Small intestine (tissue), 16 donors: ENCODE data around the gene AFAP1. TPM values are rescaled to one million over a fixed set of nuclear protein-coding genes. Genes with fewer than 3 reads are reported as not detected.

ENCODE experiments used
- DNase-seq, 2 donors: peaks; one replicate each; pipeline versions ENCODE4 v3.0.0 to v3.0.0-alpha.2; 2013
- FAIRE-seq: peaks from 2 replicates; lab custom pipeline; 2012; peaks lifted over from hg19 to GRCh38; lab: Jason Lieb, UNC
- H3K27ac ChIP-seq, 3 donors: one replicate each; pipeline ENCODE4 v1.5.1; 2013; ENCODE audit warnings: low read length in 2 of 3, mild to moderate bottlenecking in 2 of 3, control low read depth in 1 of 3, inconsistent platforms in 1 of 3, low read depth in 1 of 3, moderate library complexity in 1 of 3
- H3K27me3 ChIP-seq, 3 donors: one replicate each; pipeline ENCODE4 v1.6.1; 2013; ENCODE audit warnings: low read length in 3 of 3, inconsistent platforms in 1 of 3; ENCODE audit not compliant: control insufficient read depth in 3 of 3, insufficient read depth in 3 of 3
- H3K36me3 ChIP-seq, 3 donors: one replicate each; pipeline ENCODE4 v1.6.1; 2013; ENCODE audit warnings: low read length in 3 of 3, inconsistent platforms in 1 of 3, low read depth in 1 of 3, mild to moderate bottlenecking in 1 of 3, moderate library complexity in 1 of 3; ENCODE audit not compliant: control insufficient read depth in 3 of 3, insufficient read depth in 2 of 3
- H3K4me1 ChIP-seq, 3 donors: one replicate each; pipeline ENCODE4 v1.6.1; 2013; ENCODE audit warnings: low read length in 2 of 3, inconsistent platforms in 1 of 3, low read depth in 1 of 3, mild to moderate bottlenecking in 1 of 3, moderate library complexity in 1 of 3; ENCODE audit not compliant: control insufficient read depth in 3 of 3, insufficient read depth in 2 of 3
- H3K4me3 ChIP-seq, 3 donors: one replicate each; pipeline ENCODE4 v1.5.1; 2013; ENCODE audit warnings: low read length in 3 of 3, control low read depth in 1 of 3, inconsistent platforms in 1 of 3, low read depth in 1 of 3, mild to moderate bottlenecking in 1 of 3, moderate library complexity in 1 of 3
- H3K9me3 ChIP-seq, 2 donors: one replicate each; pipeline ENCODE4 v1.6.1; 2013; ENCODE audit warnings: low read depth in 1 of 2, low read length in 1 of 2; ENCODE audit not compliant: control insufficient read depth in 2 of 2, insufficient read depth in 1 of 2
- WGBS, 3 donors: extraction: QIAGEN DNeasy Blood & Tissue Kit; methylation state at CpG; one replicate each; pipeline ENCODE4 v1.1.7; 2013; 5-methylcytosine and 5-hydroxymethylcytosine counted together
- long read RNA-seq, 10 donors: transcript quantifications; one replicate each; lab custom pipeline, GENCODE V29; 2026
- polyA plus RNA-seq, 4 donors: library from polyadenylated mRNA; stranded (reverse) in 3 of 4; unstranded in 1 of 4; fragments of 200-250 nt in 3 of 4; fragments of 120-200 nt in 1 of 4; gene quantifications; one replicate each; pipeline versions ENCODE4 v1.2.1 to v1.2.3, GENCODE V29; 2013
- donor health status: healthy with polysubstance abuse.
- donor health status: control.
- donor health status: control.
- donor health status: Bipolar disorder and iron deficiency.
- donor health status: healthy.

The AFAP1 gene, protein sequence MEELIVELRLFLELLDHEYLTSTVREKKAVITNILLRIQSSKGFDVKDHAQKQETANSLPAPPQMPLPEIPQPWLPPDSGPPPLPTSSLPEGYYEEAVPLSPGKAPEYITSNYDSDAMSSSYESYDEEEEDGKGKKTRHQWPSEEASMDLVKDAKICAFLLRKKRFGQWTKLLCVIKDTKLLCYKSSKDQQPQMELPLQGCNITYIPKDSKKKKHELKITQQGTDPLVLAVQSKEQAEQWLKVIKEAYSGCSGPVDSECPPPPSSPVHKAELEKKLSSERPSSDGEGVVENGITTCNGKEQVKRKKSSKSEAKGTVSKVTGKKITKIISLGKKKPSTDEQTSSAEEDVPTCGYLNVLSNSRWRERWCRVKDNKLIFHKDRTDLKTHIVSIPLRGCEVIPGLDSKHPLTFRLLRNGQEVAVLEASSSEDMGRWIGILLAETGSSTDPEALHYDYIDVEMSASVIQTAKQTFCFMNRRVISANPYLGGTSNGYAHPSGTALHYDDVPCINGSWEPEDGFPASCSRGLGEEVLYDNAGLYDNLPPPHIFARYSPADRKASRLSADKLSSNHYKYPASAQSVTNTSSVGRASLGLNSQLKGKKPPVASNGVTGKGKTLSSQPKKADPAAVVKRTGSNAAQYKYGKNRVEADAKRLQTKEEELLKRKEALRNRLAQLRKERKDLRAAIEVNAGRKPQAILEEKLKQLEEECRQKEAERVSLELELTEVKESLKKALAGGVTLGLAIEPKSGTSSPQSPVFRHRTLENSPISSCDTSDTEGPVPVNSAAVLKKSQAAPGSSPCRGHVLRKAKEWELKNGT
- 10 to 100 TPM in 1 of 4 donors, 1 to 10 TPM in 3; 2.2 to 14.0 (median 6.7) TPM for polyA plus RNA-seq
- long read RNA-seq, donor 1, full-length matches to known transcripts, result 3 of 3 reads
- long read RNA-seq, donor 1, partial matches to known transcripts, result 0 of 3 reads
- long read RNA-seq, donor 1, other reads (novel, unspliced or antisense), result 0 of 3 reads
- long read RNA-seq, donor 2, result 0 reads
- long read RNA-seq, donor 3, full-length matches to known transcripts, result 1 of 1 reads
- long read RNA-seq, donor 3, partial matches to known transcripts, result 0 of 1 reads
- long read RNA-seq, donor 3, other reads (novel, unspliced or antisense), result 0 of 1 reads
- long read RNA-seq, donor 4, result 0 reads
- long read RNA-seq, donor 5, result 0 reads
- long read RNA-seq, donor 6, result 0 reads
- long read RNA-seq, donor 7, result 0 reads
- long read RNA-seq, donor 8, result 0 reads
- long read RNA-seq, donor 9, result 0 reads
- long read RNA-seq, donor 10, result 0 reads

DNA sequence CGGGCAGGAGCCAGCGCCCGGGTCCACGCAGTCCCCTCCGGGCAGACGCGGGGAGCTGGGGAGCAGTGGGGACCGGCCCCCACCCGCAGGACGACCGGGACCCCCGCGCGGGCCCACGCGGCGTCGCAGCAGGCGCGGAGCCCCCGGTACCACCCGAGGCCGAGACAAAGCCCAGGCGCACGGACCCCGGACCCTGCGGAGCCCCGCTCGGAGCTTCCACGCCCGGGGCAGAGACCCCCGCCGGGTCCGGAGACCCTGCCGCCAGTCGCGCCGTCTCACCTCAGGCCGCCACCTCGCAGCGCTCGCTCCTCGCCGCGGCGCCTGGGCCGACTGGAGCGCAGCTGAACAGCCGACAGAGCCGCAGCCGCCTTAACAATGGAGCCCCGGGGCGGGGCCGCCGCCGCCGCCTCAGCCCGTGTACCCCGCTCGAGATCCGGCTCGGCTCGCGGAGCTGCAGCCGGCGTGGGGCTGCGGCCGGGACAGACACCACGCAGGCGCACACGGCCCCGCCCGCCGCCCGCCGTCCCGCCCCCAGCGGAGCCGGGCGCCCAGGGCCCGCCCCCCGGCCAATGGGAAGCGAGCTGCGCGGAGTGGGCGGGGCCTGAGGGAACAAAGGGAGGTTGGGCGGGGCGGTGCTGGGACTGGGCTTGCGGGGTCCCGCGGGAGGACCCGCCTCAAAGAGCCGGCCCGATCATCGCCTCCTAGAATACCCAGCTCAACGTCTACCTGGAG lies at the start of gene AFAP1:
Gene AFAP1 (minus strand): TSS at position 485 of the 732 bp plus-strand sequence. CDS start 67,783 bp downstream, outside the sequence.
- H3K27ac ChIP-seq, result peak within 1 kb of the TSS; percentile 77 to 95 (median 93)
- peak within 1 kb of the TSS; percentile 75 to 89 (median 85) for H3K4me3 ChIP-seq
- peaks cover 0 to under 1% (median 0%) of the 10 kb centered on the region in 3 donors for H3K36me3 ChIP-seq
- H3K27me3 ChIP-seq, result no peaks in the 10 kb centered on the region
- no peak for FAIRE-seq
- DNase-seq, result peak; percentile 90 to 94
- 1 to 2% (median 1%) methylated on average over 59 to 96 of the region's 96 CpGs for WGBS, 3 donors
- peaks cover 2 to 22% (median 5%) of the 10 kb centered on the region in 3 donors for H3K4me1 ChIP-seq
- H3K9me3 ChIP-seq, result no peaks in the 10 kb centered on the region

- WGBS, 3 donors, result 68 to 77% (median 74%) methylated on average over 1 of the region's 1 CpG
- FAIRE-seq (no peak), DNase-seq (no peak)
- Histone ChIP-seq H3K4me1 (peaks cover 0 to 22% (median 6%) of the 10 kb centered on the region in 3 donors), H3K36me3 (no peaks in the 10 kb centered on the region), H3K27ac (no peak overlapping the region), H3K4me3 (no peak overlapping the region), H3K9me3 (peaks cover 0 to 3% of the 10 kb centered on the region in 2 donors), H3K27me3 (no peaks in the 10 kb centered on the region)
Observed at GRCh38 chr4:7988437-7988836, 48.8 kb upstream of the AFAP1 start.

DNA sequence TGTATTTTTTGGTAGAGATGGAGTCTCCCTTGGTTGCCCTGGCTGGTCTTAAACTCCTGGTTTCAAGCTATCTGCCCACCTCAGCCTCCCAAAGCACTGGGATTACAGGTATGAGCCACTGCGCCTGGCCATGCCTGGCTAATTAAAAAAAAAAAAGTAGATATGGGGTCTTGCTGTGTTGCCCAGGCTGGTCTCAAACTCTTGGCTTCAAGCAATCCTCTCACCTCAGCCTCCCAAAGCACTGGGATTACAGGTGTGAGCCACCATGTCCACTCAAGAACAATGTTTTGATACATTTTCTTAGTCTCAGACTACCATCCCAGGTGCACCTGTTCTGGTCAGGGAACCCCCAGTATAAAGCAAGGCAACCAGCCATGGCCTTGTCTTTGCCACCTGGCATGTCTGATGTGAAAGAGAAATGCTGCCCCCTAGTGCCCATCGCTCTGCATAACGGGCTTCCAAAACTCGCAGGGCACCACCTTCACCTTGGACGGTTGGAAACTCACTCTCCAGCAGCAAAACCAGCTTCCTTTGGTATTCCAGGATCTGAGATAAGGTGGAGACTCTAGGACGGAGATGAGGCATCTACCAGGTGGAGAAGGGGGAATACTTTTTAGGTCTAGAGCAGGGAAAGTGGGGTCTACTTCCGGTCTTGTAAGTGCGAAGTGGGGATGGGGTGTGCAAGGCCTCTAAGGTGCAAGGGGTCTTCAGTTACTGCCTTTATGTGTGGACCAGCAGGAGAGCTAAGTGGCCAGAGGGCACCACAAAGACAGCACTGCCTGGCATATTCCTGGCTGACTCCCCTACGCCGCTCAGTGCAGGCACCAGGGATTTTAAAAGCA lies 47.7 kb upstream of the AFAP1 start:
- Histone ChIP-seq H3K27me3 (no peaks in the 10 kb centered on the region), H3K4me1 (peaks cover 0 to 27% (median 6%) of the 10 kb centered on the region in 3 donors), H3K27ac (no peak overlapping the region), H3K4me3 (no peak overlapping the region), H3K9me3 (peaks cover 0 to 3% of the 10 kb centered on the region in 2 donors), H3K36me3 (no peaks in the 10 kb centered on the region)
- FAIRE-seq, result no peak
- DNase-seq, result peak; percentile 80 to 82
- 49 to 50% (median 49%) methylated on average over 10 of the region's 10 CpGs for WGBS, 3 donors

GRCh38 chr4:7985891-7986441 lies 46.3 kb upstream of the AFAP1 start:
- 15 to 25% (median 17%) methylated on average over 21 of the region's 21 CpGs for WGBS, 3 donors
- Histone ChIP-seq H3K4me1 (peaks cover 0 to 41% (median 6%) of the 10 kb centered on the region in 3 donors), H3K4me3 (peak overlapping the region in 1 of 3 donors; percentile 0), H3K9me3 (peaks cover 0 to 3% of the 10 kb centered on the region in 2 donors), H3K36me3 (no peaks in the 10 kb centered on the region), H3K27ac (peak overlapping the region in 2 of 3 donors; percentile 22 to 41), H3K27me3 (no peaks in the 10 kb centered on the region)
- DNase-seq (peak; percentile 76 to 86), FAIRE-seq (no peak)

DNA sequence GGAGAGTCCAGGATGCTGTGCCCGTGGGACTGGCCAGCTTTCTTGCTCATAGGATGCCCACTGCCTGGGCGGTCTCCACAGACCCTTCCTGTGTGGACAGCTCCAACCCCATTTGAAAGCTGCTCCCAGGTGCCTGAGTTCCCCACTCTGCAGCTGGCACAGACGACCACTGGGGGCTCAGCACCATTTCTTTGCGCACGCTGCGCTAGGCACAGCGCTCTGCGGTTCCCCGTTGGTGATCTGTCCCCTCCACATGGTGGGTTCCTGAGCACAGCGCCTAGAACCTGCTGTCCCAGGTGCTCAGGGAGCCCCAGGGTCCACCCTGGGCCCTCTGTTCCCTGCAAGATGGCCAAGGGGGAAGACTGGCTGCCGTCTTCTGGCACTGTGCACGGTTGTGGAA lies 45.4 kb upstream of the AFAP1 start:
- Histone ChIP-seq H3K27ac (no peak overlapping the region), H3K36me3 (no peaks in the 10 kb centered on the region), H3K9me3 (peaks cover 0 to 3% of the 10 kb centered on the region in 2 donors), H3K27me3 (no peaks in the 10 kb centered on the region), H3K4me3 (no peak overlapping the region), H3K4me1 (peaks cover 0 to 41% (median 6%) of the 10 kb centered on the region in 3 donors)
- DNase-seq (no peak), FAIRE-seq (no peak)
- 76 to 89% (median 82%) methylated on average over 12 of the region's 12 CpGs for WGBS, 3 donors

GRCh38 chr4:7984286-7984925 lies 44.7 kb upstream of the AFAP1 start:
- Histone ChIP-seq H3K27me3 (no peaks in the 10 kb centered on the region), H3K36me3 (no peaks in the 10 kb centered on the region), H3K4me1 (peaks cover 0 to 45% (median 9%) of the 10 kb centered on the region in 3 donors), H3K9me3 (peaks cover 0 to 3% of the 10 kb centered on the region in 2 donors), H3K4me3 (peak overlapping the region in 1 of 3 donors; percentile 35), H3K27ac (peak overlapping the region in 1 of 3 donors; percentile 50)
- peak; percentile 20 to 47 for DNase-seq
- WGBS, 3 donors, result 22 to 72% (median 51%) methylated on average over 30 to 31 of the region's 31 CpGs
- FAIRE-seq, result no peak
